ENCODE results near the gene SLC1A4.
"Not testable (repeated sequence)": the region's sequence is repeated elsewhere in the genome, so short reads cannot be mapped to it uniquely, and the experiment has no call there.

SLC1A4 gene

GRCh38 chr2:64989126-64989981, at the start of gene SLC1A4:
TSS of gene SLC1A4 (plus strand) at chr2:64989399. CDS start at chr2:64989644, 245 bp downstream.
- DNase-seq, result peak; percentile 82

DNA sequence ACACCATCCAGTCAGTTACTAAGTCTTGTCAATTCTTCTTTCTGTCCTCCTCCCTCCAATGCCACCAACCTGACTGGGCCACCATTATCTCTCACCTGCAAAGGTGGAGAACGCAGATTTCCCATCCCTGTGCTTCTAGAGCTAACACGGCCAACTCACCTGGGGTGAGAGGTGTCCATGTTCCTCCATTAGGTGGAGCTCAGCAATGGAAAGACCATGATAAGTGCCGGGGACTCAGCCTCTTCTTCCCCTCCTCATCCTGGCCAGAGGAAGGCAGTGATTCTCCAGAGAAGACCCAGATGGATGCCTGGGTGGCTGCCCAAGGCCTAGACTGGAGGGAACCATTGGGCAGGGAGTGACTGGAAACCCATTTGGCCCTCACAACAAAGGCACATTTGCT, 48.1 kb upstream of the SLC1A4 start:
- no peak for DNase-seq

DNA sequence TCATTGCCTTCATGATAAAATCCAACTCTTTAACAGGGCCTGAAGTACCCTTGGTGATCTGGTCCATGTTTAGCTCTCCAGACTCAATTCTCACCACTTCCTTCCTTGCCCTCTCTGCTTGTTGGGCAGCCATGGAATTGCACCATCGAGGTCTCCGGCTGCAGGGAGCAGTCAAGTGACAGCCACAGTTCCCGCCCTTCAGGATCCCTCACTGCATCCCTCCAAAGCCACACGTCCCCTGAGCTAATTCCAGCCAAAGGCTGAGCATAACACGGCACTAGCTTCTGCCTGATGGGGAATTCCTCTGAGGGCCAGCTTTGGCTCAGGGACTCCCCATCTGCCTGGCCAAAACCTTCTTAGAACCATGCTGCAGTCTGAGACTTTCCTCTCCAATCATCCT, 47.4 kb upstream of the SLC1A4 start:
- DNase-seq, result no peak

DNA sequence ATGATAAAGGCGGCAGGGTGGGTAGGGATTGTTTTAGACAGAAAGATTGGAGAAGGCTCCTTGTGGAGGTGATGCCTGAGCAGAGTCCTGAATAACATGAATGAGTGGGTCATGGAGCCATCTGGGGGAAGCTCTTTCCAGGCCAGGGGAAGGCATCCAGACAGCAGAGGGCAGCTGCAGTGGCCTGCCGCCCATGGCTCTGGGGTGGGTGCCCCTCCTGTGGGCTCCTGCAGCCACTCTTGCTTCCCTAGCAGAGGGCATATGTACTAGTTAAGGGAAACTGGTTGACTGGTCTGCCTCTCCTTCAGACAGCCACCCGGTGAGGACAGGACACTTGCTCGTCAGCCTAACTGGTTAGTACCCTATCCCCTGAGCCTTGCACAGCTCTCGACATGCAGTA, 46.5 kb upstream of the SLC1A4 start:
- no peak for DNase-seq

DNA sequence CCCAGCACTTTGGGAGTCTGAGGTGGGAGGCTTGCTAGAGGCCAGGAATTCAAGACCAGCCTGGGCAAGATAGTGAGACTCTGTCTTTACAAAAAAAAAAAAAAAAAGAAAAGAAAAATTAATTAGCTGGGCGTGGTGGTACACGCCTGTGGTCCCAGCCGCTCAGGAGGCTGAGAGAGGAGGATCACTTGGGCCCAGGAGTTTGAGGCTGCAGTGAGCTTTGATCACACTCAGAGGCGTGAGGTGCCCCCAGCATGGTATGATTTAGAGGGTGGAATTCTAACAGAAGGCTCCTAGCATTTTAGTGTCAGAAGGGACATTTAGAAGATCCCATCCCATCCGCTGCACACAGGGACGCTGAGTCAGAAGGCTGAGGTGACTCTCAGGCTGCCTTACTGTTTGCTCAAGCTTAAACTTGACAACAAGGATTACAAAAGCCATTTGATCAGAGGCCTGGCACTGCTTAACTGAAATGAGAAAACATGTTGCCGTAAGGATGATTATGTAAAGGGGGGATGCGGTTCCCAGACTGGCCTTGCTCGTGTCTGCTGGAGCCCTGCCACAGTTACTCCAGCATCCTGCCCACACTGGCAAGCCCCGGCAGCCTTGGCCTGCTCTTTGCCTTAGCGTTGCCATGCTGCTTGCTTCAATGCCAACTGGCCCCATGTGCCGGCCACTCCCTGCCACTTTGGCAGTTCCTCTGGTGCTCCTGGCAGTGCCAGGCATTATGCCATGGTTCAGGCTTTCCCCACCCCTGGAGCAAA, 45.6 kb upstream of the SLC1A4 start:
- no peak for DNase-seq

GRCh38 chr2:64944484-64944883, 44.7 kb upstream of the SLC1A4 start:
- DNase-seq, result no peak

DNA sequence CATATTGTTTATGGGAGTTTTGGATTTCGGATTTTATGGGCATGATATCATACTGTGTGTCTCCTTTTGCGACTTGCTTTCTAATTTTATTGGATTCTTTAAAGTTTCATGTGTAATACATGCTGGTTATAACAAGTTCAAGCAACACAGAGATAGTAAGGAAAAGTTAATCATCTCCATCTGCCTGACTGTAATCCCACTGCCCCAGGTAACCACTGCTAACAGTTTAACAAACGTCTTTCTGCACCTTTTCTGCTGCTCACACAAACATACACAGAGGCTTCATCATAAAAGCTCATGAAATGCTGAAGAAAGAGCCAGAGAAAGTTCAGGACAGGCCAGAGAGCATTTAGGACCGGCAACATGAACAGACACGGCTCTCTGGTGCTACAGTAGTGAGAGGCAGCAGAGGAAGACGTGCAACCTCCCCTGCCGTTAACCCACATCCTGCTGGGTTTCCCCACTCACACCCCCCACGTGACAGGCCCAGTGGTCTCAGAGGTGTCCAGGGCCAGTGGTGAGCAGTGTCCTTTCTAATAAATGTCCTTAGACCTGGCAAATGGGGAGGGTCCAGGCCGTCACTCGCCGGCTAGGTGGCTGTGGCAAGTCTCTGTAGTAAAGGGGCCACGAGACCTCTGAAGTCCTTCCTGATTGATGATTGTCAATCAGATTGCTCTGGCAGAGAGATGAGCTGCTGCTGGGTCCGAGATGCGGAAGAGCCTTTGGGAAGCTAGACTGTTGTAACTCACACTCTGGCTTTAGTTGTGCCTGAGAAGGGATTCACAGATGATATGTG, 43.0 kb upstream of the SLC1A4 start:
- no peak for DNase-seq

- no peak for DNase-seq
Observed at GRCh38 chr2:64946769-64947247, 42.4 kb upstream of the SLC1A4 start.

DNA sequence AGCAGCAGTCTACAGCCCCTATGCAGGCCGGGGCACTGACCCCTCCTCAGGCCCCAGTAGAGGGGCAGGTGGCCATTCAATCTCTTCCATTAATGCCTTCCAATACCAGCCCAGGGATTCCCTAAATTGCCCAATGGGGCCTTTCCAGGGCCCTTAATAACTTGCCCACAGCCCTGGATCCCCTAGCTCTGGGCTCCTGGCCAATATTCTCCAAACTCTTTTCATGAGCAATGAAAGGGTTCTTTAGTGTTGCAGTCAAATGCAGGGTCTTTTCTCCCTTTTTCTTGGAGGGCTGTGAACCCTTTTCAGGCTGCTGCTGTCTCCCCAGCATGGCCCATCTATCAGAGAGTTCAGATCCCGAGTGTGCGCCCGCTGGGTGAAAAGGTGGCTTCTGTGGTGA, 41.3 kb upstream of the SLC1A4 start:
- no peak for DNase-seq

GRCh38 chr2:64950226-64951160, 38.7 kb upstream of the SLC1A4 start:
- no peak for DNase-seq

GRCh38 chr2:64951306-64951953, 37.8 kb upstream of the SLC1A4 start:
- DNase-seq, result no peak

DNA sequence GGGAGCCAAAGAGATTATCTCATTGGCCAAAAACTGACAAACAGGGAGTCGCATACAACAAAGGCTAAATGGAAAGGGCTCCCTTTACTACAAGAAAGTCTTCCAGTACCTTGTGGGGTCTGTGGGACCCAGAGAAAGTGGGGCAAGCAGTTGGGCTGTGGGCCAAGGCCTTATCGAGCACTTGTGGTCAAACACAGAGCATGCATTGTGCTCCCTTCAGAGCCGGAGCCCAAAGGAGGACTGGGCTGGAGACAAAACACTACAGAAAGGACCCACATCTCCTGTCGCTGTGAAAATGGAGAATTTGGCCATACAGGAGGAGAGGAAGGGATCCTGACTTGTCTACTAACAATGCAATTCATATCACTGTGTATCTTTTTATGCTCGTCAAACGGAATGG, 37.1 kb upstream of the SLC1A4 start:
- no peak for DNase-seq

DNA sequence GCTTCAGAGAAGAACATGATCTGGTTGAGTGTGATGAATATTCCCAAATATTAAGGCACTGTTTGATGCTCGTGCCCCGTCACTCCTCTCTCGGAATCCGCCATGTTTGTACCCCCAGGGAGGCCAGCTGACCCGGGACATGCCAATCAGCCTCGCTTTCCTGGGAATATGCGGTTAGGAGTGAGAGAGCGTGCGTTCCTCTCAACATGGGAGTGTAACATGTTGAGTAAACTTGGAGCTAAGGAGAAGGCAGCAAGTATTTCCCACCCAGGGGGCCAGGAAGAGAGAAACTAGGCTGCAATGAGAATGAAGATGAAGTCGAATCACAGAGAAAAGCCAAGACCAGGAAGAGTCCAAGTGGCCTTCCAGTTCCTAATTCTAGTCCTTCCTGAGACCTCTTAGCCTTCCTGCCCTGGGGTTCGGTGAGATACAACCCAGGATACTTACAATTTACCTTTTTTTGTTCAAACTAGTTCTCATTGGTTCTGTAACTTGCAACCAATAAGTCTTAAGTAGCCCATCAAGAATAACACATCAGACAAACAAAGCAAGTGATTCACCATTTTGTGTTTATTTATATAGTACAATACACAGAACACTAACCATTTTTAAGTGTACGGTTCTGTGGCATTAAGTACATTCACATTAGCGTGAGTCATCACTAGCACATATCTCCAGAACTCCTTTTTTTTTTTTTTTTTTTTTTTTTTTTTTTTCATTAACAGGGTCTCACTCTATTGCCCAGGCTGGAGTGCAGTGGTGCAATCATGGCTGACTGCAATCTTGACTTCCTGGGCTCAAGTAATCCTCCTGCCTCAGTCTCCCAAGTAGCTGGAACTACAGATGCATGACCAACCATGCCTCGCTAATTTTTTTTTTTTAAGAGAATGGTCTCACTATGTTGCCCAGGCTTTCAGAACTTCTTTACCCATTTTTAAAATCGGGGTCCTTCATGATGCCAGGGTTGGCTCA, 36.4 kb upstream of the SLC1A4 start:
- DNase-seq, result no peak

GRCh38 chr2:64955467-64955866, 33.7 kb upstream of the SLC1A4 start:
- DNase-seq, result no peak

DNA sequence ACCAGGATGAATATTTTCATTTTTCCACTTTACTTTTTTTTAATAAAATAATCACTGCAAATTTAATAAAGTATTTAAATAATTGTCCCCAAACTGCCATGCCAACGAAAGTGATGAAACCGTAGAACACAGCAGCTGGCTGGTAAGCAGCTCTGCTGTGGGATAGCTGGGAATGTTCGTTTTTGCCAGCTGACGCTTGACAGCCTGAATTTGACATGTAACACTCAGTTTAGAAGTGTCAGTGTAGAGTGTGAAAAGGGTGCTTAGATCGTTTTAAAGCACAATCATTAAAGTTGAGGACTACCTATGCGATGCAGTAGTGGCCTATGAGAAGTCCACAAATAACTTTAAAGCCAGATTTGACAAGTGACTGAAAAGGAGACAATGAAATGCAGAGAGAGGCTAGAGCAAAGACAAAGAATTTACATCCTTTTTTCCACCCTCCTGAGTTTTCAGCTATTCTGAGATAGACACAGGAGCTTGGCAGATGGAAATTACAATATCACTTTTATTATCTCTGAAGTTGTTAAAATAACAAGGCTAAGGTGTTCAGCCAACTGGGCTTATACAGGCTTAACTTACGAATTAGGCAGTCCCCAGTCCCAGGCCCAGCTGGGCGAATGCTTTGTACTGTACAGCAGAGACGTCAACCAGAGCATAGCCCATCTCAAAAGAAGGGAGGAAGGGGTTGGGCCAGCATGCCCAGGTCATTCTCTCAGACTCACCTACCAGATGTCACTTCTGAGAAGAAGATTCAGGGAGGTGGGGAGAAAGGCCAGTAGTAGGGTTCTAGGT, 31.9 kb upstream of the SLC1A4 start:
- no peak for DNase-seq

DNA sequence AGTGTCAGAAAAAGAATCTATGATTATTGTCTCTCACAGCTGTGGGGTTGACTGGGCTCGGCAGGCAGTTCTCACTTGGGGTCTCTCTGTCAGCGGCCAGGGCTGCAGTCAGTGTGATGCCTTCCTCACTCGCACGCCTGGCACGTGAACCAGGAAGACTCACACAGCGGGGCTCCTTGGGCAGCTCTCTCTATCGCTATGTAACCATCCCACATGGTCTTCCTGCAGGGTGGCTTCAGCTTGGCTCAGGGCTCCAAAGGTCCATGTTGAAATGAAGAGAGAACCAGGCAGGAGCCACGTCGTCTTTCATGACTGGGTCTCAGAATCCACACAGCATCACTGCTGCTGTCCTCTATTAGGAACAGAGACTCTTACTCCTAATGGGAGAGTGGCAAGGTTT, 30.6 kb upstream of the SLC1A4 start:
- no peak for DNase-seq

- no peak for DNase-seq
Observed at GRCh38 chr2:64960819-64961218, 28.4 kb upstream of the SLC1A4 start.

DNA sequence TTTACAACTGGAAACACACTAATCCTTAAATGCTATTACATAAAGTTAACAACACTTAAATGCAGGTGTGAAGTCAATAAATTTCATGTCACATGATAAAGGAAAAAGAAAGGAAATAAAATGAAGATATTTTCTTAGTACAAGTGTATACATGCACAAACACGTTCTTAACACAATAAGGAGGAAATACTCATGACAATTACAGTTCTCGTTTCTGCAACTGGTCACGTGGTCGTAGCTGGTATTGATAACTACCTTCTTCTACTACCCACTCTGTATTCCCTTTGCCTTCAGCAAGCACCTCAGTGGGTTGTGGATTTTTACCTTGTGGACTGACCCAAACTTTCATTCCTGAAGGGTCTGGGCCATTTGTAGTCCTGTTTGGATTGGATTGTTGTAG, 26.1 kb upstream of the SLC1A4 start:
- DNase-seq, result not testable (repeated sequence)

- no peak for DNase-seq
Observed at GRCh38 chr2:64963719-64964118, 25.5 kb upstream of the SLC1A4 start.
